ENCODE measurements around the gene FLOT2. TPM values are rescaled to one million over a fixed set of nuclear protein-coding genes. Genes with fewer than 3 reads are reported as not detected.

FLOT2 gene
- total and polyA plus RNA-seq, 8 donors, result 32.1 to 65.2 (median 36.9) TPM

DNA sequence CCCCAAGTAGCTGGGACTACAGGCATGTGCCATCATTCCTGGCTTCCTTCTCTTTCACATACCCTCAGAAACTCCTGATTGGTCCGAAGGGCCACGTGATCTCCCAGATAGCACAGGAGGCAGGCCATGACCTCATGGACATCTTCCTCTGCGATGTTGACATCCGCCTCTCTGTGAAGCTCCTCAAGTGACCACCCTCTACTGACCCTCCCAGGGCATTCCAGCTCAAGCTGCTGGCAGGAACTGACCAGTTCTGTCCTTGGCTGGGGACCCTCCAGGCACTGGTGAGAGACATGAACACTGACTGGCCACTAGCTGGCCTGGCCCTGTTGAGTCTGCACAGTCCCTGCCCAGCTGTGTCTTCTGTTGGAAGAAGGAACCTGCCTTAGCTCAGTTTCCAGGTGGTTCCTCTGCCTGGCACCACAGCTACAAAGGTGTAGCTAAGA is 37.1 kb downstream of the FLOT2 start:
- H3K27ac ChIP-seq, result no peak overlapping the region
- H3K4me3 ChIP-seq, result no peak overlapping the region
- intact Hi-C loops (cut with DNase I), result no loop called here
- FAIRE-seq (no peak), DNase-seq (peak in 1 of 6 donors; percentile 19), ATAC-seq (no peak)
- TF ChIP-seq, protein P1, sequence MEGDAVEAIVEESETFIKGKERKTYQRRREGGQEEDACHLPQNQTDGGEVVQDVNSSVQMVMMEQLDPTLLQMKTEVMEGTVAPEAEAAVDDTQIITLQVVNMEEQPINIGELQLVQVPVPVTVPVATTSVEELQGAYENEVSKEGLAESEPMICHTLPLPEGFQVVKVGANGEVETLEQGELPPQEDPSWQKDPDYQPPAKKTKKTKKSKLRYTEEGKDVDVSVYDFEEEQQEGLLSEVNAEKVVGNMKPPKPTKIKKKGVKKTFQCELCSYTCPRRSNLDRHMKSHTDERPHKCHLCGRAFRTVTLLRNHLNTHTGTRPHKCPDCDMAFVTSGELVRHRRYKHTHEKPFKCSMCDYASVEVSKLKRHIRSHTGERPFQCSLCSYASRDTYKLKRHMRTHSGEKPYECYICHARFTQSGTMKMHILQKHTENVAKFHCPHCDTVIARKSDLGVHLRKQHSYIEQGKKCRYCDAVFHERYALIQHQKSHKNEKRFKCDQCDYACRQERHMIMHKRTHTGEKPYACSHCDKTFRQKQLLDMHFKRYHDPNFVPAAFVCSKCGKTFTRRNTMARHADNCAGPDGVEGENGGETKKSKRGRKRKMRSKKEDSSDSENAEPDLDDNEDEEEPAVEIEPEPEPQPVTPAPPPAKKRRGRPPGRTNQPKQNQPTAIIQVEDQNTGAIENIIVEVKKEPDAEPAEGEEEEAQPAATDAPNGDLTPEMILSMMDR (IDR thresholded peaks at IDR 0.05), result no peak
- H3K27me3 ChIP-seq, result no peaks in the 10 kb centered on the region
- H3K36me3 ChIP-seq, result peaks cover 0 to 20% (median 0%) of the 10 kb centered on the region in 3 donors
- no peaks in the 10 kb centered on the region for H3K9me3 ChIP-seq
- H3K4me1 ChIP-seq, result peaks cover 0 to 4% (median 3%) of the 10 kb centered on the region in 3 donors
- 95 to 96% methylated on average over 4 of the region's 4 CpGs for WGBS, 2 donors

DNA sequence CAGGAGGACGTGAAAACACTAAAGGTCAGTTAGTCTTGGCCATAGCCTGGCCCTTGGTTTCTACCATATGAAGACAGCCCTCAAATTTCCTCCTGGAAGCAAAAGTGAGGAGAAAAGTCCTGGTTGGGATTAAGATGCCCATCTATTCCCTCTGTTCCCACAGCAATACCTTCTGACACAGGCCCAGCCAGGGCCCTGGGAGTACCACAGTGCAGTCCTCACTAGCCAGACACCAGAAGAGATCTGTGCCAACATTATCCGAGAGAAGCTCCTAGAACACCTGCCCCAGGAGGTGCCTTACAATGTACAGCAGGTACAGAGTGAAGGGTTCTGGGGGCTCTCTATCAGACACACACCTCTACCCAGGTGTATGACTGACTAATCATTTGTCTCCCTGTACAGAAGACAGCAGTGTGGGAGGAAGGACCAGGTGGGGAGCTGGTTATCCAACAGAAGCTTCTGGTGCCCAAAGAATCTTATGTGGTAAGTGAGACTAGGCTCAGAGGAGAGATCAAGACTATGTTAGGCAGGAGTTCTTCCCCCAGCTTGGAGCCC is 38.7 kb downstream of the FLOT2 start:
- Histone ChIP-seq H3K27me3 (no peaks in the 10 kb centered on the region), H3K27ac (no peak overlapping the region), H3K9me3 (no peaks in the 10 kb centered on the region), H3K36me3 (peaks cover 0 to 20% (median 0%) of the 10 kb centered on the region in 3 donors), H3K4me1 (peaks cover 0 to 5% (median 4%) of the 10 kb centered on the region in 3 donors), H3K4me3 (no peak overlapping the region)
- peak in 1 of 6 donors; percentile 13 for DNase-seq
- intact Hi-C loops (cut with DNase I), result no loop called here
- WGBS, 2 donors, result 43 to 62% methylated on average over 2 of the region's 2 CpGs
- no peak for FAIRE-seq
- TF ChIP-seq, protein P1 (IDR thresholded peaks at IDR 0.05), result no peak
- no peak for ATAC-seq

DNA sequence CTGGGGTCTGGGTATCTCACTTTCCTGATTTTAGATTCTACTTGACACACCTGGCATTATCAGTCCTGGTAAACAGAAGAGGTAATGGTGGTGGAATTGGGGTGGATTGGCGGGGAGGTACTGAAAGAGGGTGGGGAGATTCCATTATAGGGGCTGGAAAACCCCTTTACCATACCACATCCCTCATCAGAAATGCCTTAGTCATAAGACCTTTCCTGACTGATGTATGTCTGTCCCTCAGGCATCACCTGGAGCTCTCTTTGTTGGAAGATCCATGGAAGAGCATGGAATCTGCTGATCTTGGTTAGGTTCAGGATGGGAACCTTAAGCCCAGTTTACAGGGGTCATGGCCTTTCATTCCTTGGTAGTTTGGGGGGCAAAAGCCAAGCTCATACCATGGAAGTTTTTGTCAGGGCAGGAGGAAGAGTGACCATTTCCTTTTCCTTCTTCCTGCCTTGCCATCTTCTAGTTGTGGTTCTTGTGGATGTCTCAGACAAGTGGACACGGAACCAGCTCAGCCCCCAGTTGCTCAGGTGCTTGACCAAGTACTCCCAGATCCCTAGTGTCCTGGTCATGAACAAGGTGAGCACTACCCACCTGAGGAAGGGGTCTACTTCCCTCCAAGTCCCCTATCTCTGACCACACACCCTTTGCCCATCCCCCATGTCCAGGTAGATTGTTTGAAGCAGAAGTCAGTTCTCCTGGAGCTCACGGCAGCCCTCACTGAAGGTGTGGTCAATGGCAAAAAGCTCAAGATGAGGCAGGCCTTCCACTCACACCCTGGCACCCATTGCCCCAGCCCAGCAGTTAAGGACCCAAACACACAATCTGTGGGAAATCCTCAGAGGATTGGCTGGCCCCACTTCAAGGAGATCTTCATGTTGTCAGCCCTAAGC is 39.4 kb downstream of the FLOT2 start:
- Histone ChIP-seq H3K9me3 (no peaks in the 10 kb centered on the region), H3K27me3 (no peaks in the 10 kb centered on the region), H3K4me3 (no peak overlapping the region), H3K27ac (no peak overlapping the region), H3K4me1 (peaks cover 0 to 5% (median 4%) of the 10 kb centered on the region in 3 donors), H3K36me3 (peaks cover 0 to 20% (median 0%) of the 10 kb centered on the region in 3 donors)
- TF ChIP-seq, protein P1 (IDR thresholded peaks at IDR 0.05), result no peak
- intact Hi-C loops (cut with DNase I), result no loop called here
- WGBS, 2 donors, result 95 to 97% methylated on average over 3 of the region's 3 CpGs
- FAIRE-seq (no peak), ATAC-seq (no peak), DNase-seq (peak in 1 of 6 donors; percentile 9)

DNA sequence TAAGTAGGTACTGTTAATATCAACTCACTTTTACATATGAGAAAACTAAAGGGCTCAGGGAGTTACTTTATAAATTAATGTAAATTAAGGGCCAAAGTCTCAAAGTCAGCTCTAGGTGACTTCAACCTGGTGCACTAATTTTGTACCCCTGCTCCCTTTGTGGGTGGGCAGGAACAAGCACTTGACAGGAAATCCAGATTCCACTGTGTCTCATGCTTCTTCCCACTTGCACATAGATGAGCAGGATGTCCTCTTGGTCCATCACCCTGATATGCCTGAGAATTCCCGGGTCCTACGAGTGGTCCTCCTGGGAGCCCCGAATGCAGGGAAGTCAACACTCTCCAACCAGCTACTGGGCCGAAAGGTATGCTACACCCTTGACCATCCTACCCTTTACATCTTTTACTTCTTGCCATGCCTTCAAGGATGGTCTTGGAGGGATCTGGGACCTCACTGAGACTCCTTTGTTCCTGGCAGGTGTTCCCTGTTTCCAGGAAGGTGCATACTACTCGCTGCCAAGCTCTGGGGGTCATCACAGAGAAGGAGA is 41.4 kb downstream of the FLOT2 start:
- no peak for ATAC-seq
- no peak overlapping the region for H3K4me3 ChIP-seq
- H3K9me3 ChIP-seq, result no peaks in the 10 kb centered on the region
- peaks cover 0 to 5% (median 4%) of the 10 kb centered on the region in 3 donors for H3K4me1 ChIP-seq
- WGBS, 2 donors, result 79 to 90% methylated on average over 5 of the region's 5 CpGs
- TF ChIP-seq, protein P1 (IDR thresholded peaks at IDR 0.05), result no peak
- no peak for FAIRE-seq
- intact Hi-C loops (cut with DNase I), result no loop called here
- no peaks in the 10 kb centered on the region for H3K27me3 ChIP-seq
- no peak overlapping the region for H3K27ac ChIP-seq
- peaks cover 0 to 20% (median 0%) of the 10 kb centered on the region in 3 donors for H3K36me3 ChIP-seq
- peak in 1 of 6 donors; percentile 2 for DNase-seq
